Psoas muscle (tissue), 8 donors: ENCODE data around the gene ARL6IP1. TPM values are rescaled to one million over a fixed set of nuclear protein-coding genes. Genes with fewer than 3 reads are reported as not detected.
"Not testable (repeated sequence)": the region's sequence is repeated elsewhere in the genome, so short reads cannot be mapped to it uniquely, and the experiment has no call there.

Experiments used
- ATAC-seq, 4 donors: fragments of 200-7000 bp; cut with Tn5 transposase; one replicate each; pipeline ENCODE4 v1.9.1; 2020; ENCODE audit warnings: moderate library complexity in 3 of 4, mild to moderate bottlenecking in 2 of 4
- DNase-seq, 2 donors: peaks; one replicate each; pipeline ENCODE4 v3.0.0-alpha.2; 2020
- H3K27ac ChIP-seq: fragments of 200-600 bp; one replicate; pipeline ENCODE4 v1.8.0; 2022
- H3K27me3 ChIP-seq, 3 donors: fragments of 200-600 bp in 1 of 3; one replicate each; pipeline versions ENCODE4 v1.6.1 to v1.8.0; 2013 to 2022; ENCODE audit warnings: low read length in 2 of 3, mild to moderate bottlenecking in 2 of 3, moderate library complexity in 1 of 3; ENCODE audit not compliant: insufficient read depth in 3 of 3
- H3K36me3 ChIP-seq, 2 donors: fragments of 200-600 bp in 1 of 2; one replicate each; pipeline versions ENCODE4 v1.6.1 to v1.8.0; 2013 to 2022; ENCODE audit warnings: low read depth in 1 of 2, mild to moderate bottlenecking in 1 of 2, moderate library complexity in 1 of 2; ENCODE audit not compliant: insufficient read depth in 1 of 2
- H3K4me1 ChIP-seq: fragments of 200-600 bp; one replicate; pipeline ENCODE4 v1.8.0; 2022
- H3K4me3 ChIP-seq: fragments of 200-600 bp; one replicate; pipeline ENCODE4 v1.8.0; 2022; ENCODE audit warnings: mild to moderate bottlenecking
- H3K9me3 ChIP-seq: fragments of 200-600 bp; one replicate; pipeline ENCODE4 v1.8.0; 2022
- CTCF ChIP-seq: fragments of 200-600 bp; IDR thresholded peaks from one replicate; pipeline ENCODE4 v1.8.0; 2022; ENCODE audit warnings: antibody characterized with exemption
- WGBS, 3 donors: extraction: QIAGEN DNeasy Blood & Tissue Kit; methylation state at CpG; one replicate each; pipeline versions ENCODE4 v1.1.6 to v1.1.7; 2013; 5-methylcytosine and 5-hydroxymethylcytosine counted together
- intact Hi-C, 2 donors: fragments of 100-400 bp; cut with DNase I; formaldehyde crosslinking; loops; one replicate each; pipeline versions ENCODE4 v1.11.0 to v1.14.2; 2022
- polyA plus RNA-seq, 3 donors: library from polyadenylated mRNA; stranded (reverse); fragments of 200-250 nt; gene quantifications; one replicate each; pipeline ENCODE4 v1.2.3, GENCODE V29; 2013
- total RNA-seq, 4 donors: library from RNA; stranded (reverse); fragmentation: NEBNext Ultra II Directional in 2 of 4; extraction: Animal tissue kit (Norgen Biotek cat#: 25700) in 2 of 4; gene quantifications; one replicate each; pipeline versions ENCODE4 v1.2.1 to v1.2.4, GENCODE V29; 2021 to 2023
- donor health status: healthy with polysubstance abuse.
- donor health status: DM: no; HTN: no; CAD: no; lungs with moderate emphysema.
- donor health status: Bipolar disorder and iron deficiency.
- donor health status: healthy.
- donor health status: DM: yes; HTN: yes; CAD: no.
- donor health status: DM: no; HTN: no; CAD: no.
- donor health status: DM: no; HTN: no; CAD: no.
- donor health status: DM: yes; HTN: yes; CAD: no.

Gene ARL6IP1
- total and polyA plus RNA-seq, 7 donors: 13.2 to 24.6 (median 15.9) TPM

DNA sequence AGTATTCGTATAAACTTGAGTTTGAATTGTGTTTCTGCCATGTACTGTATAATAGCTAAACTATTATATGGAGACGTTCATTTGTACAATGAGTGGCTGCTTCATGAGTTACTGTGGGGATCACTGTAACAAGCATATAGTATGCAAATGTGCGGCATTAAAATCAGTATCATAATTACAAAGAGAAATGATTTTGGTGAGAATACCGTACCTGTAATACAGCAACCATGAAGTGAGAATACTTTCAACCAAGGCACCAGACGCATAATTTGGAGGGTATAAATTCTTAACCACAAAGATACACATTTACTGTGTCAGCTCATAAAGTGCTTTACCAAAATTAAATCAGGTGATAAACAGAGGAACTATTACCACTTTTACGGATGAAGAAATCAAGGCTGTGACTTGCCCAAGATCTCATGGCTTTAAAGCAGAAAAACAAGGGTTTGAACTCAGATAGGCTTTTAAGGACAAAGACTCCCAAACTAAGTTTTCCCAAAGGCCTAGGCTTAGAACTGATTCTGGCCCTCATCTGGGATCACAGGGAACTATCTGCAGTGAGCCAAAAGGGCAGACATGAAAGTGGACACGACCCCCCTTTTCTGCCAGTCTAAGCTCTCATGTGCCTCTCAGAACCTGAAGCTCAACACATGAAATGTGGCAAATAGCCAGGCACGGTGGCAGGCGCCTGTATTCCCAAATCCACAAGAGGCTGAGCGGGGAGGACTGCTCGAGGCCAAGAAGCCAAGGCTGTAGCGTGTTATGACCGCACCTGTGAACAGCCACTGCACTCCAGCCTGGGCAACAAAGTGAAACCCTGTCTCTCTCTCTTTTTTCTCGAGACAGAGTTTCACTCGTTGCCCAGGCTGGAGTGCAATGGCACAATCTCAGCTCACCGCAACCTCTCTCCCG, 17.7 kb downstream of the ARL6IP1 start:
- H3K9me3 ChIP-seq: no peaks in the 10 kb centered on the region
- peaks cover 56% of the 10 kb centered on the region for H3K4me1 ChIP-seq
- peak overlapping the region; percentile 94 for H3K4me3 ChIP-seq
- peaks cover 23 to 64% of the 10 kb centered on the region in 2 donors for H3K36me3 ChIP-seq
- ATAC-seq (no peak), DNase-seq (no peak)
- WGBS, 3 donors: 46 to 80% (median 48%) methylated on average over 17 of the region's 17 CpGs
- intact Hi-C loops: no loop called here
- H3K27ac ChIP-seq: peak overlapping the region; percentile 93
- no peaks in the 10 kb centered on the region for H3K27me3 ChIP-seq
- TF ChIP-seq CTCF: no peak

DNA sequence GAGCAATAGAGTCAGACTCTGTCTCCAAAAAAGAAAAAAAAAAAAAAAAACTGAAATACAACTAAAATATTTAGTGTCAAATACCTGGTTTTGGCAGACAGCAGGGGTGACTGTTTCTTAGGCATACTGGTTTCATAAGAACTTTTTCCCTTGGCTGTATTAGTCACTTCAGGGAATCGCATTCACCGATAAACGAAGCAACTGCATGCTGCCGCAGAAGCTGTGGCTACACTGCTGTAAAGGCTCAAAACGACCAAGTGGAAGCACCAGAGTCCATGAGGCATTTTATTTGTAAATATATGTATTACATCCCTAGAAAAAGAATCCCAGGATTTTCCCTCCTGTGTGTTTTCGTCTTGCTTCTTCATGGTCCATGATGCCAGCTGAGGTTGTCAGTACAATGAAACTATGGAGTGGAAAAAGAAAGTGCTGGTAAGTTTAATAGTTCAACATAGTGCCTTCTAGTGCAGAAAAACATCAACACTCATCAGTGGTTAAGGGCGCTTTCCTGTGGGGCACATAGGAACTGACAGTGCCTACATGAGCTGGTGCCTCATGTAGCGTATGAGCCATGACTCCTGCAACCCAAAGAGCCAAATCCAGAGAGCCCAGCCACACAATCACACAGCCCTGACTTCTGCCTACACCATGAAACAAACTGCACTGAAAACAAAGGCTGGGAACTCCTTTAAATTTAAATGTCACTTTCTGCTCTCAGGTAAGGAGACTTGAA, 18.5 kb downstream of the ARL6IP1 start:
- Histone ChIP-seq H3K27me3 (no peaks in the 10 kb centered on the region), H3K36me3 (peaks cover 20 to 57% of the 10 kb centered on the region in 2 donors), H3K9me3 (no peaks in the 10 kb centered on the region), H3K4me1 (peaks cover 48% of the 10 kb centered on the region), H3K27ac (peak overlapping the region; percentile 93), H3K4me3 (no peak overlapping the region)
- 81 to 90% (median 85%) methylated on average over 8 of the region's 8 CpGs for WGBS, 3 donors
- DNase-seq (no peak), ATAC-seq (no peak)
- intact Hi-C loops: no loop called here
- no peak for TF ChIP-seq CTCF

GRCh38 chr16:18781232-18781631, 20.1 kb downstream of the ARL6IP1 start:
- ATAC-seq: peak; percentile 51 to 79 (median 57)

DNA sequence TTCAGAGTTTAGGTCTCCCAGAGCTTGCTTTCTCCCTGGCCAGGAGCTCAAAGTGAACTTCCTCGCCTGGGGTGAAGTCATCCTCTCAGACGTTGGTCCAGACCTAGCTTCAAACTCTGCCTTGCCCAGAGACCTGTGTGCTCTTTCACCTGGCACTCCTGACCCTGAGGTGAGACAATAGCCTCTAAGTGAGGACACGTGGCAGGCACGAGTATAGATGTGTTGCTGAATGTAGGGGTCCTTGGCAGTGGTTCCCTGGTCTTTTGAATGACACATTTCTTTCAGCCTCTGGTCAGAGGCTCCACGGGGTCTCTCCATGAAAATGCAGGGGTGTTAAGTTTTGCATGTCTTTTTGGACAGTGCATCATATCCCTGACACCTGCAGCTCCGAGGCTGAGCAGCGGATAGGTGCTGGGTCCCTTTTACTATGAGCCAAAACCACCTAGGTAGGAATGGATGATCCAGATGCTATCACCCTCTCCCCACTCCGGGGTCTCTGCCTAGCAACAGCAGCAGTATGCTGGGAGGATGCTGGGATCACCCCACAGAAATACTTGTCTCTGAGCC, 20.8 kb downstream of the ARL6IP1 start:
- H3K27me3 ChIP-seq, DNase-seq, intact Hi-C loops, H3K4me3 ChIP-seq, H3K9me3 ChIP-seq: not testable (repeated sequence)
- H3K4me1 ChIP-seq: peaks cover 26% of the 10 kb centered on the region
- 42 to 62% (median 46%) methylated on average over 7 to 8 of the region's 8 CpGs for WGBS, 3 donors
- peak overlapping the region; percentile 41 for H3K27ac ChIP-seq
- peaks cover 13 to 34% of the 10 kb centered on the region in 2 donors for H3K36me3 ChIP-seq
- peak; percentile 14 to 33 (median 26) for ATAC-seq

More at GRCh38 chr16:18781232-18781631, 20.1 kb downstream of the ARL6IP1 start:
- H3K27me3 ChIP-seq, intact Hi-C loops, H3K9me3 ChIP-seq, H3K4me3 ChIP-seq, DNase-seq: not testable (repeated sequence)
- Histone ChIP-seq H3K4me1 (peaks cover 32% of the 10 kb centered on the region), H3K36me3 (peaks cover 13 to 41% of the 10 kb centered on the region in 2 donors), H3K27ac (peak overlapping the region; percentile 16)
- 30 to 60% (median 34%) methylated on average over 3 to 6 of the region's 6 CpGs for WGBS, 3 donors

GRCh38 chr16:18777664-18778063, 23.7 kb downstream of the ARL6IP1 start:
- DNase-seq, H3K9me3 ChIP-seq, ATAC-seq, intact Hi-C loops, H3K27me3 ChIP-seq, H3K4me1 ChIP-seq, H3K4me3 ChIP-seq, H3K27ac ChIP-seq, H3K36me3 ChIP-seq: not testable (repeated sequence)
- WGBS, 3 donors: 94 to 100% (median 100%) methylated on average over 1 of the region's 1 CpG

- 67 to 90% (median 84%) methylated on average over 5 of the region's 5 CpGs for WGBS, 3 donors
Observed at GRCh38 chr16:18776334-18776733, 25.0 kb downstream of the ARL6IP1 start.

DNA sequence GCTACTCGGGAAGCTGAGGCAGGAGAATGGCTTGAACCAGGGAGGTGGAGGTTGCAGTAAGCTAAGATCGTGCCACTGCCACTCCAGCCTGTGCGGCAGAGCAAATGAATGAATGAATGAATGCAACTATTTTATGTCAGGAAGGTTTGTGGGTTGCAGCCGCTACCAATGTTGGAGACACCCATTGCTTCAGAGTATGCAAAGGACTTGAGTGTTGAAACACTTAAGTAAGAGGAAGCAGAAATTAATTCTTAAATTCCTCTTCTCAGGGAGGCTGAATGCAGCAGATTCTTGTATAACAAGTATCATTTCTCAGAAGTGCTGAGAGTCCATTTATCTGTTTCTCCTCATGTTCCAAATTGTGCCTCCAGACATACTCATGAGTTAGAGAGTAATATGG, 26.7 kb downstream of the ARL6IP1 start:
- 93 to 96% (median 96%) methylated on average over 4 of the region's 4 CpGs for WGBS, 3 donors
- H3K27me3 ChIP-seq, H3K9me3 ChIP-seq, intact Hi-C loops, H3K4me3 ChIP-seq, H3K4me1 ChIP-seq, H3K36me3 ChIP-seq, H3K27ac ChIP-seq, DNase-seq, ATAC-seq: not testable (repeated sequence)

More at GRCh38 chr16:18776334-18776733, 25.0 kb downstream of the ARL6IP1 start:
- H3K9me3 ChIP-seq, H3K27me3 ChIP-seq, H3K4me1 ChIP-seq, ATAC-seq, H3K27ac ChIP-seq, intact Hi-C loops, H3K36me3 ChIP-seq, H3K4me3 ChIP-seq, DNase-seq: not testable (repeated sequence)

DNA sequence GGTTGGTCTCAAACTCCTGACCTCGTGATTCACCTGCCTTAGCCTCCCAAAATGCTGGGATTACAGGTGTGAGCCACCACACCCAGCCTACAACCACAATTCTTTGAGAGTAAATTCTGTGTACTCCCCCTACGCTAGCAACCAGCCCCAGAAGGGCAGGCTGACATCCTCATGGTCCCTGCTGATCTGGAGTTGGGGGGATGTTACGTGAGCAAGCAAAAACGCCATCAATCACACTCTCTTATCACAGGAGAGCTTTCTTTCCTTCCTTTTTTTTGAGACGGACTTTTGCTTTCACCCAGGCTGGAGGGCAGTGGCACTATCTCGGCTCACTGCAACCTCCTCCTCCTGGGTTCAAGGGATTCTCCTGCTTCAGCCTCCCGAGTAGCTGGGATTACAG, 29.2 kb downstream of the ARL6IP1 start:
- 86 to 92% (median 90%) methylated on average over 7 of the region's 7 CpGs for WGBS, 3 donors
- H3K27me3 ChIP-seq, ATAC-seq, H3K9me3 ChIP-seq, H3K27ac ChIP-seq, DNase-seq, intact Hi-C loops, H3K4me1 ChIP-seq, H3K4me3 ChIP-seq, H3K36me3 ChIP-seq: not testable (repeated sequence)
